WTC11 (cell line): Measurements from ENCODE around the gene PDLIM1.

Experiments
- ATF6 ChIP-seq: sonication (generic); formaldehyde crosslinking; IDR thresholded peaks from 2 replicates; pipeline ENCODE4 v1.8.1; 2023; ENCODE audit warnings: mild to moderate bottlenecking, missing genetic modification reagents
- CTCF ChIP-seq: fragments of 200-600 bp; IDR thresholded peaks from 2 replicates; pipeline ENCODE4 v1.8.0; 2022; ENCODE audit warnings: antibody characterized with exemption
- ESRRA ChIP-seq: sonication (generic); formaldehyde crosslinking; IDR thresholded peaks from 2 replicates; pipeline ENCODE4 v1.8.1; 2022; ENCODE audit warnings: mild to moderate bottlenecking, missing genetic modification reagents, borderline replicate concordance
- FOXK1 ChIP-seq: sonication (generic); formaldehyde crosslinking; IDR thresholded peaks from 2 replicates; pipeline ENCODE4 v1.8.0; 2022; ENCODE audit warnings: mild to moderate bottlenecking, moderate library complexity, missing genetic modification reagents
- GRHL2 ChIP-seq: fragments of 250-450 bp; sonication (Bioruptor Pico); IDR thresholded peaks from 2 replicates; pipeline ENCODE4 v1.8.0; 2022; ENCODE audit warnings: mild to moderate bottlenecking, moderate library complexity; ENCODE audit not compliant: insufficient replicate concordance, severe bottlenecking
- NR2C2 ChIP-seq: sonication (generic); formaldehyde crosslinking; IDR thresholded peaks from 2 replicates; pipeline ENCODE4 v1.8.0; 2022; ENCODE audit warnings: mild to moderate bottlenecking, missing genetic modification reagents
- OVOL2 ChIP-seq: fragments of 250-450 bp; sonication (Bioruptor Pico); IDR thresholded peaks from 2 replicates; pipeline ENCODE4 v1.9.0; 2021; ENCODE audit warnings: mild to moderate bottlenecking, borderline replicate concordance
- USF1 ChIP-seq: sonication (generic); formaldehyde crosslinking; IDR thresholded peaks from 2 replicates; pipeline ENCODE4 v1.8.0; 2022; ENCODE audit warnings: mild to moderate bottlenecking, missing genetic modification reagents

- TF ChIP-seq CTCF (no peak), FOXK1 (CRISPR knock-in tag) (no peak), ESRRA (CRISPR knock-in tag) (no peak), OVOL2 (CRISPR knock-in tag) (no peak), GRHL2 (CRISPR knock-in tag) (no peak), ATF6 (CRISPR knock-in tag) (no peak), USF1 (CRISPR knock-in tag) (no peak), NR2C2 (no peak)
These were observed 24.1 kb downstream of the PDLIM1 start for GRCh38 chr10:95266674-95267095.
